ENCODE results near the gene HSPA4.

GRCh38 chr5:133015466-133015865, 36.3 kb upstream of the HSPA4 start:
- TF ChIP-seq GATA3 (IDR thresholded peaks at IDR 0.05; ENCODE audit: low read depth, low read length) (no peak), GATA2 (IDR thresholded peaks at IDR 0.05; ENCODE audit: low read depth, low read length) (no peak)
